ENCODE data around the gene PSMB7.

PSMB7 gene

DNA sequence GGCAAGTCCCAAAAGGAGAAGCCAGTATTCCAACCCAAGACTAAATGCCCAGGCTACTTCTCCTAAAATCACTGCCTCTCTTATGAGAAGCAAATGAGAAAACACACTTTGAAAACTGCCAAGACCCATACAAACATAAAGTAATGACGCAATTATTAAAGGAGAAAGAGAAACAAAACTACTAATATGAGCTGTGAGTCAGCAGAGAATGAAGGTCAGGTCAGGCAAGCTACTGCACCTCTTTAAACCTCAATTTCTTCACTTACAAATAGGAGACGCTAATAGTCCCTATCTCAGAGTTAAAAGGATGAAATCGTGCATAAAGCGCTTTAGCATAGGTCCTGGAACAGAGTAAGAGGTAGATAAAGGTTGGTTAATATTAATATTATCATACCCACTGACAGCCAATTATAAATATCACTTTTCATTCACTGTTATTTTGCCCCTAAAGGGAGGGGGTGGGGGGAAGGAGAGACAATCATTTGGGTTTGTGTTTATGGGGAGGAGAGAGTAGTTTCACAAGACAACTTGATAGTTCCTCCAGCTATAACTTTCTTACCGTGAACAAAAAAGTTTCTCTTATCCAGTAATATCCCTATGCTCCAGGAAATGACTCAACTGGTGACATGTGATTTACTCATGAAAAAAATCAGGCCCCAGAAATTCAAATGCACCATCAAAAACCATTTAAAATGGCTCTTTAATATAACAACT lies 3.6 kb downstream of the PSMB7 start:
- DNase-seq (ENCODE audit: low read depth) = no peak

DNA sequence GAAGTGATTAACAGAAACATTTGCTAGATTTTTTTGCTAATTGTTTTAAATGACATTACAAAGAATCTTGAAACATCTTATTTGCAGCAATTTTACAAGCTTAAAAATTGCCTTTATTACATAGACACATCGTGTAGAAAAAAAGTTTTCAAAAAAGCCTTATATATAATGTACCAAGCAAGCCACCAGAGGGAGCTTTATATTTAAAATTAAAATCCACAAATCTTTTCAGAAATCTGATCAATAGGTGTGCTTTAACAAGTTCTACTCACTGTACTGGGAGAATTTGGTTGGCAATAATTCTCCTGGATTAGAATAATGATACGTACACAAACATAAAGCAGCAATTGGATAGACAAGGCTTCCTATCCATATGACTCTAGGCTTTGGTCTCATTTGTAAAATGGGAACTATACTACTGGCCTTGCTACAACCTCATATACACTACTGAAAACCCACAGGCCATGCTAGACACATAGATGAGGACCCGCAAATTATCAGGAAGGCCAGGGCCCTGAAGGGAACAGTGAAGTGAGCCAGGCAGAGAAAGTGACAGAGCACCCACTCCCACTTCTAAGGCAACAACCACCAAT lies 4.8 kb downstream of the PSMB7 start:
- DNase-seq (ENCODE audit: low read depth) = no peak

DNA sequence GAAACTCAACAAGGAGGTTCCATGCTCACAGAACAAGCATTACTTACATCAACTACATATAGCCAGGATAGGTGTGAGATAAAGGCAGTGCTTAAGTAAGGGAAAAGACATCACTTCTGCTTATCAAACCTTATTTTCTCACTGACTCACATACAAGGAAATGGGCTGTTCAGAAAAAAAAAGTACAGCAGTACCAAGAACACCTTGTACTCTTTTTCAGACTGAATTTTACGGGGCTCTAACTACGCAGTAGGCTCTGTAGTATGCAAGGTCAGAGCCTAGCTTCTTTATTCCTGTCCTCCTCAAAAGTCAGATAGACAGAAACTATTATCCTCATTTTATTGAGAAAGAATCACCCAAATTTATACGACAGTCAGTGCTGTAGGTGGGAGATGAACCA lies 5.8 kb downstream of the PSMB7 start:
- no peak for DNase-seq (ENCODE audit: low read depth)

DNA sequence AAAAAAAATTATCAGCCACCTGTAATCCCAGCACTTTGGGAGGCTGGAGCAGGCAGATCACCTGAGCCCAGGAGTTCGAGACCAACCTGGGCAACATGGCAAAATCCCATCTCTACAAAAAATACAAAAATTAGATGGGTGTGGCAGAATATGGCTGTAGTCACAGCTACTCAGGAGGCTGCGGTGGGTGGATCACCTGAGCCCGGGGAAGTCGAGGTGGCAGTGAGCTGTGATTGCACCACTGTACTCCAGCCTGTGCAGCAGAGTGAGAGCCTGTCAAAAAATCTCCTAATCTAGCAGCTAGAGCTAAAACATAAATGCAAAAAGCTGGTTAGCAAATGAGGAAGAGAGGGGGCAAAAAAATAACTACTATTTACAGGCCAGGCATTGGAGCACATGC lies 12.0 kb downstream of the PSMB7 start:
- DNase-seq (ENCODE audit: low read depth) = no peak

DNA sequence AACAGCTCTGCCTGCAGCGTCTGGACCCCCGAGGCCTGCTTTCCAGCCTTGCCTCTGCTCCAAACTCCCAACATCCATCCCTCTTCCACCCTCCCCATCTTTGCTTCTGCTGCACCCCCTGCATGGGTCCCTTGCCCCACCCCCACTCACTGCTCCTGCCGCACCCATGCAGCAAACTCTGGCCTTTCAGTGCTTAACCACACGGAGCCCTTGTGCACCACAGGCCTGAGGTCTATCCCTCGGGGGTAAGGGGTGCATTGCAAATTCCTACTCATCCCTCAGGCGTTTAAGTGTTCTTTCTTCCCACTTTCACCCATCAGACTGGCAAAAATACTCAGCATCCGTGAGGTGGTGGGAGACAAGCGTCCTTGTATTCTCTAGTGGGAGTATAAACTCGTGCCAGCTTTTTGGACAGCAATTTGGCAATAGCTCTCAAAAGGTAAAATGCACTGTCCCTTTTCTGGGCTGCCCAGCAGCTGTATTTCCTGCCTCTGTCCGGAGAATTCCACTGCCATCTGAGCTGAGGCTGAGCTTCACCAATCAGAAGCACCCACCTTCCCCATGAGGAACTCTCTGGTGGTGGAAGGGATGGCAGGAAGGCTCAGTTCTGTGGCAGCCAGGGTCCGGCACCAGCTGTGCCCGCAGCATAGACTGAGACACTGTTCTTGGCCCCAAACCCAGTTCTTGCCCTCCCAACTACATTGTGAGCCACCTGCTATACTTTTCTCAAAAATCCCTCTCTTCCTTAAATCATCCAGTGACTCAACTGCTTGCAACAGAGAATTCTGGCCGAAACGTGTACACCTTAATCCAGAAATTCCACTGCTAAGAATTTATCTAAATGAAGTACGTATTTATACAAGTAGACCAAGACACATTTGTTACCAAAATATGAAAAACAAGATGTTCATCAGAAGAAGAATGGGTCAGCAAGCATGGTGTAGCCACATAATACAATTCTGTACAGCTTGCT lies 15.0 kb downstream of the PSMB7 start:
- DNase-seq (ENCODE audit: low read depth) = no peak

DNA sequence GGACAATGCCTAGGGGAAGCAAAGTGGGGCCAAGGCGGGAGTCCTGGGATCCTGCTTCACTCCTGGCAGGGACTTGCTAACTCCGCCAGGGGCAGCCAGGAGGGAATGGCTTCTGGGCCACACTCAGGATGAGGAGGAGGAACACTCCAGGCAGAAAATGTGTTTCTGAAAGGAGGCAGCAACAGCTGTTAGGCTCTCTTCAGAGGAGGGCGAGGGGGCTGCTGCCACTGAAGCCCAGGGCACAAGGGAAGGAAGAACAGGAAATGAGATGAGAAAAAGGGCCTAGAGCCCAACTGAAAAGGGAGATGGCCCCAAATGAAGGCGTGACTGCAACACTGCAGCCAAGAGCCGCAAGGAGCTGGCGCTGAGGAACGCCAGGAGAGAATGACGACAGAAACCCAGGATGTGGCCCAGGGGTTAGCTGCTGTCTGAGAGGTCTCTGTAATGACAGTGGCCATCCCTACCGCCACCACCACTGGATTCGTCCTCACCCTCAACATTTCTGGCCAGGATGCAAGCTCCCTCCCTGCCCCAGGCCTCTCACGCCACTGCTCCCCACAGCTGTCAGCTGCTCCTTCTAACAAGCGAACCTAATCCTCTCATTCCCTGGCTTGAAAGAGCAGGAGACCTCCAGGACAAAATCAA lies 15.8 kb downstream of the PSMB7 start:
- no peak for DNase-seq (ENCODE audit: low read depth)

DNA sequence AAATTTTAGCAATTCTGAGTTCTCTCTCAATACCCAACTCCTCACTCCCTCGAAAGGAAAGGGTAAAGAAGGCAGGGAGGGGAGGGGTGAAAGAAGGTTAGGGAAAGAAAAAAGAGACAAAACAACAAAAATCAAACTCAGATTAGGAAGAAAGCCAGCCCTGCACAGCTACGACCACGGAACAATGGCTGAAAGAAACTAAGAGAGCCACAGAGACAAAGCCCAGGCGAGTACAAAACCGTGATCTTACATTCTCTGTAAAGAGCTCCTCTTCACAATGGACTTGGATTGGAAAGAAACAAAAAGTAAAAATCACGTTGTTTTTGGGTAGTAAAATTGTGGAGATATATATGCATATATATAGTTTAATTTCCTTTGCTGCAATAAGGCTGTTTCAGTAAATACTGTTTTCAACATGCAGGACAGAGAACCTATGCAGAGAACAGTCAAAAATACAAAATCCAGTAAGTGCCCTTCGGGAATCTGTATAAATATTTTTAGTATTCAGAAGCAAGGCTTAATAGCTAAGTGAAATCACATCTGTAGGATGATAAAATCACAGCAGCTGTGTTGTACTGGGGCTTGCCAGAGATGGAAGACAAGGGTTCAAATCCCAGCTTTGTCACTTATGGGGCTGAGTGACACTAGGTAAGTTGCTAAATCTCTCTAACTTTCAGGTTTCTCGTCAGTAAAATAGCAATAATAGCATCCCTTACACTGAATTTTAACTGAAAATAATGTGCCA lies 16.9 kb downstream of the PSMB7 start:
- no peak for DNase-seq (ENCODE audit: low read depth)

DNA sequence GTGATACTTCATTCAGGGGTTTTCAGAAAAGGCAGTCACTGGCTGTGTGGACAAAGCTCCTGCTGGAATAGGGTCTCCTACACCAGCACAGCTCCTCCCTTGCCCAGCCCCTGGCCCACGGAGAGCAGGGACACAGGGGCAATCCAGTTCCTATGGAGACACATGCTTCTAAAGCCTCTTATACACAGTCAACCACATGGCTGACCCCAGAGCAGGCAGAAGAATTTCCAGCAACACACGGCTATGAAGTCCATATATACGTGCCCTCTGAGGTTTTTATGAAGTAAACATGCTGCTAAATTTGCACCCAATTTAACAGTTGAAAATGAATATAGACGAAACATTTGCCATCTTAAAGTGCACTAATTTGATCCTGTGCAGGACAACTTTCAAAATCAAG lies 19.4 kb downstream of the PSMB7 start:
- no peak for DNase-seq (ENCODE audit: low read depth)

DNA sequence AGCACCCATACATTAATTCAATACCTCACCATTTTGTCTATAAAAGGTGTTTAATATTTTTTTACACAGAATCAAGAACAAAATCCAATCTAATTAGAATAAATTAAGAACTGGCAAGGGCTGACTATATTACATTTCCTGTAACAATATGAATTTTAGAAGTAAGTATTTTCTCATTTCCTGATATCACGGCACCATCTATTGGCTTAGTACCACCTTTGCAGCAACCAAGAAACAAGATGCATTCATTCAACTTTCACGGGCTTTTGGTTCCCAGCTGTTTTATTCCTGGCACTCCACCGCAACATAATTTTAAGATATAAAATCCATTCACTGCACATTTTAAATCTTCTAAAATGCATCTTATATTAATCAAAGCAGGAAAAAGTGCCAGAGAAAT lies 20.6 kb downstream of the PSMB7 start:
- no peak for DNase-seq (ENCODE audit: low read depth)

DNA sequence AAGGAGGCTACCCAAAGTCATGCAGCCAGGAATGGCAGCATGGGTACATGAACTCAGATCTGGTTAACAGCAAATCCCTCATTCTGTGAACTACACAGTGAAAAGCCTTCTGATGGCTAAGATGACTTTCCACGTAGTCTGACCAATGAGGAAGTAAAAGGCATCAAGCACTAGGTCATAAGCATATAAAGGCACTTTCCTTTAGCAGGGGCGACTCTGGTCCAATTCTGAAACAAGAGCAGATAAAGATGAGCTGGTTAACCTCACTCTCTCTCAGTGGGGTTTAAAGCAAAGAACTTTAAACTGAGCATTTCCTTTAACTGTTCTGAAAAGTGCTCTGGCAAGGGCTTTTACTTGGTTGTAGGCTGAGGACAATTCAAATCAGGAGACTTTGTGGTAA lies 21.1 kb downstream of the PSMB7 start:
- DNase-seq (ENCODE audit: low read depth) = no peak

DNA sequence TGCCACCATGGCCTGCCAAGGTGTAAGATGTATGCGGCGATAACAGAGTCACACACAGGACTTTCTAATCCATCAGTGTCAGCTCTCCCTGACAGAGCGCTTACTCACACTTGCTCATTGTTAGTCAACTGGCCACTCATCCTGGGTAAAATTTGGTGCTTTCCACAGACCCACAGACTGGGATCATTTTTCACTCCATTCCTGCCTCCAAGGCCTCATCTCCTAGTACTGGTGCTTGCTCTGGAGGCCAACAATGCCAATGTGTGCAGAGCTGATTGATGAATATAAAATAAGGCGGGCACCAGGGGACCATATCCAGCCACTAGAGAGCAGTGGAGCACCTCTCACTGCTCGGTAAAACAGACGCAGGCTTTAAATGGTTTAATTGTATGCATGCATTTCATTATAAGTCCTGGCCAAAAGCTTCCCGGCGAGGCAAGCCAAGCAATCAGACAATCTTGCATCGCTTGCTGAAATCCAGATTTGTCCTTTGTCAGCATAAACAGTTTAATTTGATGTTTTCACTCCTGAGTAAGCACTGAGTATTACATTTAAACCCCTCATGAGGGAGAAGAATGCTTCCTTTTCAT lies 22.3 kb downstream of the PSMB7 start:
- no peak for DNase-seq (ENCODE audit: low read depth)

DNA sequence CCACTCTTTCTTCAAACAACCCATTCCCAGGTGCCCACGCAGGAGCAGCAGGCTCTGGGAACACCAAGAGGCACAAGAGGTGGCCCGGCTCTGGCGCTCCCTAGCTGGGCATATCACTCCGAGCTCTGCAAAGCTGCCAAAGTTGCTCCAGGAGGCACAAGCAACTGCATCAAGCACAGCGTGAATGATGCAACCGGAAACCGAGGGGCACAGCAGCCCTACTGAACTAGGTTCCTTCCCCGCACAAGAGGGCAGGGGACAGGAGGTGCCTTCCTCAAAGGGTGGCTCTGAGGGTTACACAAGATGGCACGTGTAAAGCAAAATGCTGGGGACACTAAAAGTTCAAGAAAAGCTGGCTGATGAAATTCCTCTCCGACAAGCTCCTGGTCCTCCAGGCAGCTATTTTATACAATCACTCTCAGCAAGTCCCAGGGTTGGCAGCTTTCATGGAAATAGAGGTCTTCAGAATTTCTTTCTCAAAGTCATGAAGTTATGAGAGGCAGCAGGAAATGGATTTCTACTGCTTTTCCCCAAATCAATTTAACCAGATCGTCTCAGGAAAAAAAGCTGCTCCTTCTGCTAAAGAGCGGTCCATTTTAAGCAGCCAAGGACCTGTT lies 22.9 kb downstream of the PSMB7 start:
- no peak for DNase-seq (ENCODE audit: low read depth)

DNA sequence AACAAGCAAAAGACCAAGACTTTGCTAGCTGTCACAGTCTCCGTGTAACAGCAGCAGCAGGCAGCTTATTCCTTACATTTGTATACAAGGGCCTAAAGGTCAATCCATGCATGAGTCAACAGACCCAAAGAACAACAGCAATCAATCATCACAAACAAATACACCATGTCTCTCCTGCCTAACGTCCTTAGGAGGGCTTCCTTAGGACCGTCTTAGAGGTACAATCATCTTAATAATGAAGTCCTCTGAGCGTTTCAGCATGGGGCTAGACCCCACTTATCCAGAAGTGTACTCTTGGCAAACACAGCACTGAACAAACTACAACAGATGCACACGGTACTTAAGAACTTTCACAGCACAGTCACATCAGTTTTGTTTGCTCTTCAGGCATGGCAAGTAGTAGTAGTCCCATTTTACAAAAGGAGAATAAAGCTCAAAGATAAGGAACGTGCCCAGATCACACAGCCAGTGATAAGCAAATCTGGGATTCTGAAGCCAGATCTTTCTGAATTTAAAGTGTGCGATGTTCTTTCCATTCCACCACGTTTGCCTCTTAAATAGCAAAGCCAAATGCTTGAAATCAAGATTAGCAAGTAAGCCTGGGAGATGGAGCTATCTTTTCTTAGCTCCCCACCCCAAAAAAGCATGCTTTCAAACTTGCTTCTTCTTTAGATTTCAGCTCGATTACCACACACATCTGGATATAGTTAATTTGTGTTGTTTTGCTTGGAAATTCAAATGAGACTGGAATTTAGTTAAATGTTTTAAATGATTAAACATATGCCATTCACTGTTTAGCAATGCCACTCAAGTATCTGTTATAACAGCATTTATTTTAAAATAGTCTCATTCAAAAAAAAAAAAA lies 24.2 kb downstream of the PSMB7 start:
- DNase-seq (ENCODE audit: low read depth) = no peak

DNA sequence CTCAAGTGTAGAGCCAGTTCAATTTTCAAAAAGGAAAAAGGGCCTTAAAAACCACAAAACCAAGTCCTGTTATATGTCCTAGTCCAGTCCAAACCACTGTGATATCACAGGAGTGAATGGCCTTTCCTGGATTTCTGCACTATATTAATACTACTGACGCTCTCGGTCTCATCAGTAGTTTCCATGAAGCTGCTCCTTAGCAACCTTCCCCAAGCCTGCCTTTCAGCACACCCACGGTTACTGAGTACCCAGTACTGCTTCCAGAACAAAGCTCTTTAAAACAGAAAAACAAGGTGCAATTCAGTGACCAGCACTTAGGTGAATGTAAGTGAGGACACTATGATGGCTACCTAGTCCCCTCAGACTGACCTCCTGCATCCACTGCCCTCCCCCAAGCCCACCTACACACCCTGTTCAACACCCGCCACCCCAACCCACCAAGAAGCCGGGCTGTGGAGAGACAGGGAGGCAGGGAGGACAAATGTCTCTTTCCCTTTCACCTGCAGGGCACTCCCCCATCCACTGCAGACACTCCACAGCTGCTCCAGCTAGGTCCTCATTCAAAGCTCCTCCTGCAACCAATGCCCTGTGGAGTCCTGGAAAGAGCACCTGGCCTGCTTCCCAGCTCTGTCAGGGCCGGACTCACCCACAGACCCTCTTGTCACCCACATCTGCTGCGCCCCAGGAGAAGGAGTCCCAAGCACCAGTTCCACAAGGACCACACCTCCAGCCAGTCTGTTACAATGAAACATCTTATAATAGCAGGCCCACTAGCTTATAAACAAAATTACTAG lies 25.9 kb downstream of the PSMB7 start:
- DNase-seq (ENCODE audit: low read depth) = no peak

DNA sequence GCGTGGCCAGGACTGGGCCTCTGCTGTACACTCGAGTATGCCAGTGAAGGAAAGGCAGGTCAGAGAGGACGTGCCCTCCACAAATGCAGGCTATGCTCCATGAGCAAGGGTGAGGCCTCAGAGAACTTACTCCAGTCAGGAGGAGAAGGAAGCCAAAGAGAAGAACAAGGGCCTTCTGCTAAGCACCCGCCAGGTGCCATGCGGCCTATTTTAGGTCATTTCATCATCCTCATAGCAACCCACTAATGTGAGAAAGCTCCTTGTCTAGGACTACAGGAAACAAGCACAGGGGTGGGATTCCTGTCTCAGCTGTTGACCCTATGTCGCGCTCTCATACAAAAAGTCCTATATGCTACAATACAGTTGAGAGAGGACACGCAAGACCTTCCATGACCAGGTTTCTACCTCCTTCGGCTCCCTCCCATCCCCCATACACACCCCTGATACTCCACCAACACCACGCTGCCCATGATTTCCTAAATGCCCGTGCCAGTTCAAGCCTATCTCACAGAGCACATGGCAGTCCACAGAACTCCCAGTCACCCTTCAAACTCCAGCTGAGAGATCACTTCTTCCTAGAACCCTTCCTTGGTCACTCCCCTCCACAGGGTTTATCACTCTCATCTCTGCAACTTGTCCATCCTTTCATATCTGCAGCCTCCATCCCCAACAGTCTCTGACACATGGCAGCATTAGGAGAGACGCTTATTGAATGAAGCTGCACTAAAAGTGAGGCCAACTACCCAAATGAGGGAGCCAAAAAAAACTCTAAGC lies 26.8 kb downstream of the PSMB7 start:
- no peak for DNase-seq (ENCODE audit: low read depth)

DNA sequence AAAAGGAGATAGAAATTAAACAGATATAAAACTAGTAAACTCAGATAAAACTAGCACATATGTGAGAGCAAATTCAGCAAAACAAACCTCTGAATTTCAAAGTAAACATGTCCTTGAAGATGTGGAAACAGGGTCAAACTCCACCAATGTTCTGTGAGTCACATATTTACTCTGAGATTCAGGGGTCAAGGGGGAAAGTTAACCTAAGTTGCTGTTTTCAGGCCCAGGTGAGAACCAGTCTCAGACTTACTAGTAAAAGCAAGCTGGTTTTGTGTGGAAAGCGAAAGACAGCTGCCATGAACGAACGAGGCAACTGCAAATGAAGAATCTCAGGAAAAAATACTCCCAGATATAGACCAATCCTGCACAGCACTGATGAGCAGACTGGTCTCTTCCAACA lies 29.0 kb downstream of the PSMB7 start:
- DNase-seq (ENCODE audit: low read depth) = no peak

DNA sequence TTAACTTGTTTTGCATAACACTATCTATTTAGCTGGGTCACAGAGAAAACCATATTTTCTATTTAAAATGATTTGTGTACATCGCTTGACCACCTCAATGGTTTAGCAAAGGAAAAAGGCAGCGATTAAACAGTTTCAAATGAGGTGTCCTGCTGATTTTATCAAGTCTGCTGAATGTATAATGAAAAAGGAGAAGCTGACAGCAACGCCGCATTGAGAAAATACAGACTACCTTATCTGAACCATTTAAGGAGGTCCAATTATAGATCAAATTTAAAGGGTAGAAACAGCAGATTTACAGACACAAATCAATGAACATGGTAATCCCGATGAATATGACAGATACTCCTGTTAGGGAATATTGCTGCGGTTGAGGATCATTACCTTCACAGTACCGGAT lies 29.6 kb downstream of the PSMB7 start:
- no peak for DNase-seq (ENCODE audit: low read depth)

DNA sequence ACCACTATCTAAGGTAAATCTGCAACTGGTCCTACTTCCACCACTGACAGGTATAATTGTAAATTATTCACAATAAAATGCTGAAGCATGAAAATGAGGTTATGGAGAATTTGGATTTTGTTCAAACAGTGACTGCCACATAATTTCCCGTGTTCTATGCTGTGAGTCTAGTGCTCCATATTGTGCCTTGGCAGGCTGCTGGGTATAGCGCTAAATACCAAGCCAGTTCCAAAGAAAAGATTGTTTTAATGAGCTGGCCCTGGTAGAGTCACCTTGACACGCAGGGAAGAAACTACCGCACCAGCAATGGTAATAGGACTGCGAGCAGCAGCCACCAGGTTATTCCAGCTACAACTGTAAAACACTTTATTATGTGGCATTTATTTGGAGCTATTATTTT lies 30.4 kb downstream of the PSMB7 start:
- DNase-seq (ENCODE audit: low read depth) = no peak

All from stimulated activated CD8-positive, alpha-beta memory T cell treated with anti-CD3 and anti-CD28 coated beads, Interleukin-15, amount 100 ng/mL, for 24 hours (primary cell).